Activated T-helper 17 cell treated with anti-CD3 and anti-CD28 coated beads, Interleukin-2, amount 50 U/mL, for 72 hours (primary cell): ENCODE measurements around the gene GJC1. TPM values are rescaled to one million over a fixed set of nuclear protein-coding genes. Genes with fewer than 3 reads are reported as not detected.

Source experiments
- ATAC-seq: fragments of 150-1000 bp; cut with Tn5 transposase; replicated peaks from 2 replicates; pipeline ENCODE4 v1.10.0; 2021; ENCODE audit warnings: mild to moderate bottlenecking, moderate library complexity
- H3K27ac Mint-ChIP-seq: one replicate; pipeline ENCODE4 v1.8.0; 2022; ENCODE audit warnings: mixed read lengths
- H3K27me3 Mint-ChIP-seq: one replicate; pipeline ENCODE4 v1.8.0; 2022; ENCODE audit warnings: mixed read lengths
- H3K36me3 Mint-ChIP-seq: one replicate; pipeline ENCODE4 v1.8.0; 2022; ENCODE audit warnings: low read depth, mild to moderate bottlenecking, mixed read lengths
- H3K4me1 Mint-ChIP-seq: one replicate; pipeline ENCODE4 v1.8.0; 2022; ENCODE audit warnings: mixed read lengths
- H3K4me3 Mint-ChIP-seq: one replicate; pipeline ENCODE4 v1.8.0; 2022; ENCODE audit warnings: mild to moderate bottlenecking, mixed read lengths
- H3K9me3 Mint-ChIP-seq: one replicate; pipeline ENCODE4 v1.8.0; 2022; ENCODE audit warnings: mixed read lengths
- total RNA-seq, 2 donors: library from RNA; stranded (reverse); gene quantifications; one replicate each; pipeline ENCODE4 v1.2.3, GENCODE V29; 2022

Gene GJC1
- total RNA-seq = 1 to 10 TPM; 2.4 to 3.4 TPM

- Mint-ChIP-seq H3K27me3 (peaks cover 34% of the 10 kb centered on the region), H3K36me3 (peaks cover 8% of the 10 kb centered on the region), H3K9me3 (no peaks in the 10 kb centered on the region), H3K27ac (no peak within 1 kb of the TSS), H3K4me3 (peak within 1 kb of the TSS; percentile 82), H3K4me1 (peaks cover 8% of the 10 kb centered on the region)
- ATAC-seq = peak; percentile 69
Observed at GRCh38 chr17:44829523-44830358, at the start of gene GJC1. Gene GJC1, minus strand, starts transcription at chr17:44830287. Its CDS starts 24,470 bp downstream, at chr17:44805817.

GRCh38 chr17:44879376-44879775, 49.3 kb upstream of the GJC1 start:
- Mint-ChIP-seq H3K4me1 (no peaks in the 10 kb centered on the region), H3K27me3 (no peaks in the 10 kb centered on the region), H3K4me3 (no peak overlapping the region), H3K27ac (peak overlapping the region; percentile 44), H3K36me3 (no peaks in the 10 kb centered on the region), H3K9me3 (no peaks in the 10 kb centered on the region)
- no peak for ATAC-seq

- Mint-ChIP-seq H3K4me3 (no peak overlapping the region), H3K36me3 (no peaks in the 10 kb centered on the region), H3K9me3 (no peaks in the 10 kb centered on the region), H3K4me1 (no peaks in the 10 kb centered on the region), H3K27me3 (no peaks in the 10 kb centered on the region), H3K27ac (no peak overlapping the region)
- no peak for ATAC-seq
Observed at GRCh38 chr17:44878627-44879221, 48.6 kb upstream of the GJC1 start.

- Mint-ChIP-seq H3K9me3 (no peaks in the 10 kb centered on the region), H3K36me3 (peaks cover 14% of the 10 kb centered on the region), H3K4me3 (no peak overlapping the region), H3K27me3 (no peaks in the 10 kb centered on the region), H3K4me1 (no peaks in the 10 kb centered on the region), H3K27ac (no peak overlapping the region)
- ATAC-seq = no peak
Observed at GRCh38 chr17:44877121-44877520, 47.0 kb upstream of the GJC1 start.

- H3K27me3 Mint-ChIP-seq = no peaks in the 10 kb centered on the region
- H3K4me3 Mint-ChIP-seq = no peak overlapping the region
- no peak for ATAC-seq
- peaks cover 26% of the 10 kb centered on the region for H3K36me3 Mint-ChIP-seq
- H3K27ac Mint-ChIP-seq = no peak overlapping the region
- H3K4me1 Mint-ChIP-seq = no peaks in the 10 kb centered on the region
- H3K9me3 Mint-ChIP-seq = no peaks in the 10 kb centered on the region
Observed at GRCh38 chr17:44875761-44876160, 45.7 kb upstream of the GJC1 start.

- Mint-ChIP-seq H3K9me3 (no peaks in the 10 kb centered on the region), H3K4me3 (no peak overlapping the region), H3K4me1 (no peaks in the 10 kb centered on the region), H3K27ac (no peak overlapping the region), H3K27me3 (no peaks in the 10 kb centered on the region), H3K36me3 (peaks cover 61% of the 10 kb centered on the region)
- no peak for ATAC-seq
Observed at GRCh38 chr17:44872131-44872768, 42.2 kb upstream of the GJC1 start.

- peaks cover 67% of the 10 kb centered on the region for H3K36me3 Mint-ChIP-seq
- no peak overlapping the region for H3K27ac Mint-ChIP-seq
- no peak overlapping the region for H3K4me3 Mint-ChIP-seq
Observed at GRCh38 chr17:44871556-44871955, 41.5 kb upstream of the GJC1 start.

GRCh38 chr17:44867841-44868240, 37.8 kb upstream of the GJC1 start:
- Mint-ChIP-seq H3K4me3 (no peak overlapping the region), H3K27ac (no peak overlapping the region), H3K9me3 (no peaks in the 10 kb centered on the region), H3K36me3 (peaks cover 95% of the 10 kb centered on the region), H3K4me1 (no peaks in the 10 kb centered on the region), H3K27me3 (no peaks in the 10 kb centered on the region)
- ATAC-seq = no peak

More at GRCh38 chr17:44871556-44871955, 41.5 kb upstream of the GJC1 start:
- no peak for ATAC-seq
- Mint-ChIP-seq H3K27me3 (no peaks in the 10 kb centered on the region), H3K4me1 (no peaks in the 10 kb centered on the region), H3K9me3 (no peaks in the 10 kb centered on the region)

- peaks cover 95% of the 10 kb centered on the region for H3K36me3 Mint-ChIP-seq
- no peak for ATAC-seq
- H3K27ac Mint-ChIP-seq = no peak overlapping the region
- H3K9me3 Mint-ChIP-seq = no peaks in the 10 kb centered on the region
- H3K4me3 Mint-ChIP-seq = no peak overlapping the region
- H3K27me3 Mint-ChIP-seq = no peaks in the 10 kb centered on the region
- H3K4me1 Mint-ChIP-seq = no peaks in the 10 kb centered on the region
Observed at GRCh38 chr17:44865931-44866330, 35.8 kb upstream of the GJC1 start.

GRCh38 chr17:44865231-44865660, 35.2 kb upstream of the GJC1 start:
- no peaks in the 10 kb centered on the region for H3K4me1 Mint-ChIP-seq

GRCh38 chr17:44864831-44865230, 34.7 kb upstream of the GJC1 start:
- H3K9me3 Mint-ChIP-seq = no peaks in the 10 kb centered on the region
- no peak overlapping the region for H3K27ac Mint-ChIP-seq
- H3K4me3 Mint-ChIP-seq = no peak overlapping the region
- peak; percentile 3 for ATAC-seq
- no peaks in the 10 kb centered on the region for H3K27me3 Mint-ChIP-seq
- peaks cover 96% of the 10 kb centered on the region for H3K36me3 Mint-ChIP-seq
- H3K4me1 Mint-ChIP-seq = no peaks in the 10 kb centered on the region

More at GRCh38 chr17:44865231-44865660, 35.2 kb upstream of the GJC1 start:
- Mint-ChIP-seq H3K4me3 (no peak overlapping the region), H3K27me3 (no peaks in the 10 kb centered on the region), H3K36me3 (peaks cover 96% of the 10 kb centered on the region), H3K9me3 (no peaks in the 10 kb centered on the region), H3K27ac (no peak overlapping the region)
- peak; percentile 56 for ATAC-seq

GRCh38 chr17:44863061-44863918, 33.2 kb upstream of the GJC1 start:
- H3K4me3 Mint-ChIP-seq = no peak overlapping the region
- H3K4me1 Mint-ChIP-seq = no peaks in the 10 kb centered on the region
- no peak overlapping the region for H3K27ac Mint-ChIP-seq
- no peaks in the 10 kb centered on the region for H3K9me3 Mint-ChIP-seq
- H3K27me3 Mint-ChIP-seq = no peaks in the 10 kb centered on the region
- ATAC-seq = no peak
- peaks cover 96% of the 10 kb centered on the region for H3K36me3 Mint-ChIP-seq

- Mint-ChIP-seq H3K4me1 (no peaks in the 10 kb centered on the region), H3K36me3 (peaks cover 96% of the 10 kb centered on the region), H3K4me3 (no peak overlapping the region), H3K27ac (no peak overlapping the region), H3K9me3 (no peaks in the 10 kb centered on the region), H3K27me3 (no peaks in the 10 kb centered on the region)
- no peak for ATAC-seq
Observed at GRCh38 chr17:44862278-44862914, 32.3 kb upstream of the GJC1 start.

GRCh38 chr17:44859701-44860100, 29.6 kb upstream of the GJC1 start:
- Mint-ChIP-seq H3K36me3 (peaks cover 99% of the 10 kb centered on the region), H3K27me3 (no peaks in the 10 kb centered on the region), H3K4me1 (no peaks in the 10 kb centered on the region), H3K27ac (peak overlapping the region; percentile 28), H3K4me3 (no peak overlapping the region), H3K9me3 (no peaks in the 10 kb centered on the region)
- no peak for ATAC-seq
